Fibroblast of lung (primary cell): ENCODE results near the gene KCNIP4. TPM values are rescaled to one million over a fixed set of nuclear protein-coding genes. Genes with fewer than 3 reads are reported as not detected.

ENCODE experiments used
- DNase-seq, 2 donors: peaks; one replicate each; pipeline versions ENCODE4 v3.0.0 to v3.0.0-alpha.2; 2010; ENCODE audit warnings: low read depth in 2 of 2
- H2AFZ ChIP-seq: 2 replicates; pipeline ENCODE4 v1.5.1; 2012; ENCODE audit warnings: low read length, control low read depth, inconsistent platforms
- H3K27ac ChIP-seq: 2 replicates; pipeline ENCODE4 v1.5.1; 2011; ENCODE audit warnings: low read length, control low read depth; ENCODE audit not compliant: insufficient read depth
- H3K27me3 ChIP-seq: 2 replicates; pipeline ENCODE4 v1.5.1; 2011; ENCODE audit warnings: mild to moderate bottlenecking, low read length; ENCODE audit not compliant: control insufficient read depth, insufficient read depth
- H3K36me3 ChIP-seq: 2 replicates; pipeline ENCODE4 v1.5.1; 2011; ENCODE audit warnings: low read length; ENCODE audit not compliant: control insufficient read depth, insufficient read depth
- H3K4me1 ChIP-seq: 2 replicates; pipeline ENCODE4 v1.5.1; 2011; ENCODE audit warnings: low read length; ENCODE audit not compliant: control insufficient read depth, insufficient read depth; ENCODE audit errors: extremely low read depth
- H3K4me2 ChIP-seq: 2 replicates; pipeline ENCODE4 v1.5.1; 2011; ENCODE audit warnings: low read length, control low read depth; ENCODE audit not compliant: insufficient read depth; ENCODE audit errors: extremely low read depth
- H3K4me3 ChIP-seq, 4 experiments: fragments of 200-600 bp in 1 of 4; sonication (generic) in 1 of 4; replicated peaks in 1 of 4; 2 replicates each; pipeline ENCODE4 v1.5.1; 2011 to 2016; ENCODE audit warnings: low read length in 4 of 4, low read depth in 3 of 4, mild to moderate bottlenecking in 3 of 4, control low read depth in 2 of 4, inconsistent platforms in 1 of 4, mixed read lengths in 1 of 4; ENCODE audit not compliant: insufficient read depth in 1 of 4; ENCODE audit errors: control extremely low read depth in 1 of 4
- H3K79me2 ChIP-seq: 2 replicates; pipeline ENCODE4 v1.5.1; 2012; ENCODE audit warnings: mild to moderate bottlenecking, low read length, inconsistent platforms; ENCODE audit not compliant: control insufficient read depth, insufficient read depth
- H3K9ac ChIP-seq: 2 replicates; pipeline ENCODE4 v1.5.1; 2011; ENCODE audit warnings: mild to moderate bottlenecking, low read length, control low read depth; ENCODE audit not compliant: insufficient read depth
- H3K9me3 ChIP-seq: 2 replicates; pipeline ENCODE4 v1.5.1; 2012; ENCODE audit warnings: low read depth, low read length; ENCODE audit not compliant: control insufficient read depth, insufficient read depth
- H4K20me1 ChIP-seq: 2 replicates; pipeline ENCODE4 v1.5.1; 2011; ENCODE audit warnings: low read length; ENCODE audit not compliant: control insufficient read depth, insufficient read depth; ENCODE audit errors: extremely low read depth
- EZH2 ChIP-seq: IDR thresholded peaks from 2 replicates; pipeline ENCODE4 v1.5.1; 2012; ENCODE audit warnings: low read length, control low read depth, mild to moderate bottlenecking; ENCODE audit errors: missing control alignments
- polyA plus RNA-seq, 2 donors: library from polyadenylated mRNA; depleted of rRNA in 1 of 2; stranded (reverse) in 1 of 2; unstranded in 1 of 2; fragments of >200 nt; gene quantifications; 2 replicates each; pipeline ENCODE4 v1.2.1, GENCODE V29; 2011 to 2012; ENCODE audit warnings: missing spikeins in 1 of 2
- total RNA-seq: library from RNA; depleted of rRNA; stranded (reverse); fragments of >200 nt; gene quantifications from 2 replicates; pipeline ENCODE4 v1.2.1, GENCODE V29; 2014
- TF ChIP-seq, protein P1 (sequence below), 2 donors: IDR thresholded peaks in 1 of 2; conservative IDR thresholded peaks in 1 of 2; 1 replicate in 1 of 2; 2 replicates in 1 of 2; pipeline ENCODE4 v1.5.1; 2011 to 2012; ENCODE audit warnings: low read length in 2 of 2, control low read depth in 1 of 2, inconsistent platforms in 1 of 2, low read depth in 1 of 2, mild to moderate bottlenecking in 1 of 2

KCNIP4 gene
- total and polyA plus RNA-seq, 2 donors (not counting 1 experiment from before 2014, with no cell fraction given): not detected

DNA sequence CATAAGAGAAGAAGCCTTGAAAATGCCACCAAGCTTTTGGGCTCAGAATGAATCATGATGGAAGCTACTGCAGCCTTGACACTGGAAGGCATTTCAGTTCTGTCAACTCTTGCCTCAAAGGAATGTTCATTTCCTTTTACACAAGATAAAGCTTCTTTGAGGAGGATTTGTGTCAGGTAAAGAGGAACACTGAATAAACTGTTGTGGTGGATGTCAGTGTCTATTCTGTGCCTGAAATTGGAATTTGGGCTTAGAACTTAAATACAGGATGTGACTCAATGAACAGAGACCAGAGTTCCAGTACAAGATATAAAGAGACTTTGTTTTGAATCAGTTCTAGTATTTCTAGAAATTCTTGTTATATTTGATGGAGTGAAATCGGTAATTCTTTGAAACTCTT is 935.1 kb downstream of the KCNIP4 start:
- Histone ChIP-seq H3K36me3 (no peaks in the 10 kb centered on the region), H3K4me1 (no peaks in the 10 kb centered on the region), H3K4me2 (no peak overlapping the region), H3K27ac (no peak overlapping the region), H2AFZ (no peak overlapping the region), H4K20me1 (no peaks in the 10 kb centered on the region), H3K9me3 (no peaks in the 10 kb centered on the region), H3K27me3 (no peaks in the 10 kb centered on the region), H3K9ac (no peak overlapping the region), H3K79me2 (no peaks in the 10 kb centered on the region), H3K4me3 (no peak overlapping the region)
- DNase-seq: no peak
- TF ChIP-seq EZH2: no peak

DNA sequence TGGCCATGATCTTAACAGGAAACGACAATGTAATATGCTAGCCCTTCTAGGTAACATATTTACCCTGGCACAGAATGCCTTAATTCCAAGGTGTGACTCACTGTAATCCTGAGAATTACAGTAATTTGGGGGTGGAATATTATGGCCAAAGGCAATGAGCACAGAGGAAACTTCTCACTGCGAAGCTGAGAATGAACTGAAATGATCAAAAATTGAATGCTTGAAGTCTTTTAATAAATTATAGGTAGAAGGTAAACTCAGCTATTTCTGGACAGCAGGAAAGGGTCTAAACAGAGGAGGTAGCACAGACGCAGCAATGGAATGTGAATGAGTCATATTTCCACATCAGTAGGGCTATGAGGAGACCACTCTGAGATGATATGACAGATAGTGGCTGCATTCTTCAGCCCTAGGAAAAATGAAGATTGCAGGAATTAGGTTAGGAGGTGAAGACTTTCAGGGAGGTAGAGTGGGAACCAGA is 935.7 kb downstream of the KCNIP4 start:
- no peak for TF ChIP-seq EZH2
- TF ChIP-seq, protein P1, sequence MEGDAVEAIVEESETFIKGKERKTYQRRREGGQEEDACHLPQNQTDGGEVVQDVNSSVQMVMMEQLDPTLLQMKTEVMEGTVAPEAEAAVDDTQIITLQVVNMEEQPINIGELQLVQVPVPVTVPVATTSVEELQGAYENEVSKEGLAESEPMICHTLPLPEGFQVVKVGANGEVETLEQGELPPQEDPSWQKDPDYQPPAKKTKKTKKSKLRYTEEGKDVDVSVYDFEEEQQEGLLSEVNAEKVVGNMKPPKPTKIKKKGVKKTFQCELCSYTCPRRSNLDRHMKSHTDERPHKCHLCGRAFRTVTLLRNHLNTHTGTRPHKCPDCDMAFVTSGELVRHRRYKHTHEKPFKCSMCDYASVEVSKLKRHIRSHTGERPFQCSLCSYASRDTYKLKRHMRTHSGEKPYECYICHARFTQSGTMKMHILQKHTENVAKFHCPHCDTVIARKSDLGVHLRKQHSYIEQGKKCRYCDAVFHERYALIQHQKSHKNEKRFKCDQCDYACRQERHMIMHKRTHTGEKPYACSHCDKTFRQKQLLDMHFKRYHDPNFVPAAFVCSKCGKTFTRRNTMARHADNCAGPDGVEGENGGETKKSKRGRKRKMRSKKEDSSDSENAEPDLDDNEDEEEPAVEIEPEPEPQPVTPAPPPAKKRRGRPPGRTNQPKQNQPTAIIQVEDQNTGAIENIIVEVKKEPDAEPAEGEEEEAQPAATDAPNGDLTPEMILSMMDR (conservative IDR thresholded peaks at IDR 0.05 in 1 of 2, IDR thresholded peaks at IDR 0.05 in 1 of 2; ENCODE audit: low read depth in 1 of 2, low read length in 2 of 2): no peak
- H3K36me3 ChIP-seq: no peaks in the 10 kb centered on the region
- no peaks in the 10 kb centered on the region for H3K9me3 ChIP-seq
- H4K20me1 ChIP-seq: no peaks in the 10 kb centered on the region
- no peaks in the 10 kb centered on the region for H3K27me3 ChIP-seq
- H3K27ac ChIP-seq: no peak overlapping the region
- no peak overlapping the region for H3K9ac ChIP-seq
- H3K4me1 ChIP-seq: no peaks in the 10 kb centered on the region
- no peak overlapping the region for H3K4me3 ChIP-seq
- peak in 1 of 2 donors; percentile 48 for DNase-seq
- H2AFZ ChIP-seq: no peak overlapping the region
- H3K4me2 ChIP-seq: no peak overlapping the region
- no peaks in the 10 kb centered on the region for H3K79me2 ChIP-seq

DNA sequence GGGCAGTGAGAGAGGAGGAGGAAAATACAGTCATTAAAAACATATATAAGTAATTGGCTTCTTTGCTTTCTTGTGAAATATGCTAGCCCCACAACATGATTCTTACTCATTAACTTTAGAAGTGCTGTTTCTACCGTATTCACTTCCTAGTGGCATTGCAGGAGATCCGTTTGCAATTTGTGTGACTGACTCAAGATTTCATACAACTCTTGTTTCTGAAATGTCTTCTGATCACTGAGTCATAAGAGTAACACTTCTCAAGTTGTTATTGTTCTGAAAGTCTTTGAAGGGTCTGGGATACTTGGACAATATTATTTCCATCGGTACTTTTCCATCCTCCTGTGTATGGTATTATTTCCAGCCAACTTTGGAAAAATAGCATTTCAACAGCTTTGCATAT is 937.5 kb downstream of the KCNIP4 start:
- no peak overlapping the region for H3K9ac ChIP-seq
- no peaks in the 10 kb centered on the region for H3K27me3 ChIP-seq
- TF ChIP-seq EZH2: no peak
- TF ChIP-seq, protein P1 (conservative IDR thresholded peaks at IDR 0.05 in 1 of 2, IDR thresholded peaks at IDR 0.05 in 1 of 2; ENCODE audit: low read depth in 1 of 2, low read length in 2 of 2): no peak
- DNase-seq: peak in 1 of 2 donors; percentile 0
- H4K20me1 ChIP-seq: no peaks in the 10 kb centered on the region
- no peak overlapping the region for H3K27ac ChIP-seq
- H3K4me1 ChIP-seq: no peaks in the 10 kb centered on the region
- no peaks in the 10 kb centered on the region for H3K36me3 ChIP-seq
- H2AFZ ChIP-seq: no peak overlapping the region
- H3K4me2 ChIP-seq: no peak overlapping the region
- H3K79me2 ChIP-seq: no peaks in the 10 kb centered on the region
- H3K4me3 ChIP-seq: no peak overlapping the region
- no peaks in the 10 kb centered on the region for H3K9me3 ChIP-seq
